Type B pancreatic cell (in vitro differentiated cells): ENCODE results near the gene GATA3. TPM values are rescaled to one million over a fixed set of nuclear protein-coding genes. Genes with fewer than 3 reads are reported as not detected.

Source experiments
- DNase-seq: peaks from one replicate; pipeline ENCODE4 v3.0.0; 2021; ENCODE audit warnings: mixed read lengths; ENCODE audit not compliant: unreplicated experiment; ENCODE audit errors: extremely low spot score
- H3K27ac Mint-ChIP-seq: 2 replicates; pipeline ENCODE4 v1.8.0; 2021; ENCODE audit warnings: mild to moderate bottlenecking, mixed read lengths
- H3K27me3 Mint-ChIP-seq: 2 replicates; pipeline ENCODE4 v1.8.0; 2021; ENCODE audit warnings: mixed read lengths
- H3K36me3 Mint-ChIP-seq: 2 replicates; pipeline ENCODE4 v1.8.0; 2021; ENCODE audit warnings: mixed read lengths
- H3K4me1 Mint-ChIP-seq: one replicate; pipeline ENCODE4 v1.8.0; 2021; ENCODE audit warnings: mixed read lengths; ENCODE audit not compliant: unreplicated experiment
- H3K4me3 Mint-ChIP-seq: 2 replicates; pipeline ENCODE4 v1.8.0; 2021; ENCODE audit warnings: mild to moderate bottlenecking, mixed read lengths
- H3K9me3 Mint-ChIP-seq: 2 replicates; pipeline ENCODE4 v1.8.0; 2021; ENCODE audit warnings: mixed read lengths
- CTCF ChIP-seq: fragments of 200-600 bp; sonication (generic); conservative IDR thresholded peaks from 2 replicates; pipeline ENCODE4 v1.5.0; 2021; ENCODE audit warnings: antibody characterized with exemption, mild to moderate bottlenecking
- total RNA-seq: library from RNA; stranded (reverse); gene quantifications from 2 replicates; pipeline ENCODE4 v1.2.1, GENCODE V29; 2021; ENCODE audit warnings: low replicate concordance

GATA3 gene
- total RNA-seq, 1 donor from 2014 or later, result 18.5 TPM

- H3K36me3 Mint-ChIP-seq, result no peaks in the 10 kb centered on the region
- H3K27me3 Mint-ChIP-seq, result peaks cover 11% of the 10 kb centered on the region
- no peaks in the 10 kb centered on the region for H3K9me3 Mint-ChIP-seq
- H3K4me3 Mint-ChIP-seq, result no peak overlapping the region
- H3K4me1 Mint-ChIP-seq, result peaks cover 7% of the 10 kb centered on the region
- H3K27ac Mint-ChIP-seq, result no peak overlapping the region
- DNase-seq, result no peak
- TF ChIP-seq CTCF, result no peak
Measured at GRCh38 chr10:8104005-8104404, 49.5 kb downstream of the GATA3 start.

DNA sequence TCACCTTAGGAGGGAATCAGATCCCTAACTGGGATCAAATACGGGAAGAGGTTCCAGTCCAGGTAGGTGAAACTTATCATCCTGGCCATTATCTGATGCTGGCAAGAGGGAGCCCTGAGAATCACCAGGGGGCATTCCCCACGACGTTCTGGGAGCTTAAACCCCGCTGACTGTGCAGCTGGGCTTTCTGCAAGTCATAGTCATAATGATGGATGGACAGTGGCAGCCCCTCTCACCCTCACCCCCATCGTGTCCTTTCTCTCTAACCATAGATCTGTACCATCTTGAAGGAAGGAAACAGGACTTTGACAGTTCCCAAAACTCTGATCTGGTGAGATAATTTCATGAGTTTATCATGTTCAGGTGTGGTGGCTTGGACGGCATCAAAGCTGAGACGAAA, 50.2 kb downstream of the GATA3 start:
- no peak for DNase-seq
- H3K27me3 Mint-ChIP-seq, result peaks cover 11% of the 10 kb centered on the region

DNA sequence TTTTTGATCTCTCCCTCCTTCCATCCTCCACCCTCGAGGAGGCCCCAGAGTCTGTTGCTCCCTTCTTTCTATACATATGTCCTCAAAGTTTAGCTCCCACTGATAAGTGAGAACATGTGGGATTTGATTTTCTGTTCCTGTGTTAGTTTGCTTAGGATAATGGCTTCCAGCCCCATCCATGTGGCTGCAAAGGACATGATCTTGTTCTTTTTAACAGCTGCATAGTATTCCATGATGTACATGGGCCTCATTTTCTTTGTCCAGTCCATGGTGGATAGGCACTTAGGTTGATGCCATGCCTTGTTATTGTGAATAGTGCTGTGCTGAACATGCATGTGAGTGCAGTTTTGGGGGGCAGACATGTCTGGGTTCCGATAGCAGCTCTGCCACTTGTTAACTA, 51.4 kb downstream of the GATA3 start:
- Mint-ChIP-seq H3K27me3 (peaks cover 11% of the 10 kb centered on the region), H3K4me1 (peaks cover 7% of the 10 kb centered on the region), H3K4me3 (no peak overlapping the region), H3K36me3 (no peaks in the 10 kb centered on the region), H3K9me3 (no peaks in the 10 kb centered on the region), H3K27ac (no peak overlapping the region)
- no peak for DNase-seq
- no peak for TF ChIP-seq CTCF

More for the DNA sequence above, 50.2 kb downstream of the GATA3 start:
- Mint-ChIP-seq H3K36me3 (no peaks in the 10 kb centered on the region), H3K27ac (no peak overlapping the region), H3K4me3 (no peak overlapping the region), H3K4me1 (peaks cover 7% of the 10 kb centered on the region), H3K9me3 (no peaks in the 10 kb centered on the region)
- no peak for TF ChIP-seq CTCF

DNA sequence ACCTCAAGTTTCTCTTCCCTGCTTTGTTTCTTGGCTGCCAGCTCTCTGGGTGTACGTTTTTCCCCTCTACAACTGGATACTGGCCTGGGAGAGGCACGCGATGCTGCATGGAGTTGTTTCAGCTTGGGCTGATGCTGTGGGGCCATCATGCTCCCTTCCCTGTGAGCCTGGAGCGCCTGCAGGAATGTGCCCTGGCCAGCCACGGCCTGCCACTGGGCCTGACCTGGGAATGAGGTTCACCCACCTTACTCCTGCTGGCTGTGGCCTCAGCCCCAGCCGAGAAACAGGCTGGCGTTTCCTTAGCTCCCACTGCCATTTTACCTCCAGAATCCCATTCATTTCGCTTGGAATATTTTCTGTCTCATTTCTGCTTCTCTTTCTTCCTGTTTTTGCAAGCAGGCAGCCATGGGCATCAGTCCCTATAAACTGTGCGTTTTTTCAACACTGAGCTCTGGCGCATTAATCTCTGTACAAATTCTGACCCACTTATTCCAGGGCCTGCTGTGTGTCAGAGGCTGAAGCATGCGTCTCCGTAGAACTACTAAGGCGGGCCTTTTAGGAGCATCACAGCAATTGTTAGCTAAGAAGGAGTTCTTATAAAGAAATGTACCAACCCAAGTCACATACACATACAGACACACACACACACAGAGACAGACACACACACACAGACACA, 57.9 kb downstream of the GATA3 start:
- H3K36me3 Mint-ChIP-seq, result no peaks in the 10 kb centered on the region
- DNase-seq, result no peak

DNA sequence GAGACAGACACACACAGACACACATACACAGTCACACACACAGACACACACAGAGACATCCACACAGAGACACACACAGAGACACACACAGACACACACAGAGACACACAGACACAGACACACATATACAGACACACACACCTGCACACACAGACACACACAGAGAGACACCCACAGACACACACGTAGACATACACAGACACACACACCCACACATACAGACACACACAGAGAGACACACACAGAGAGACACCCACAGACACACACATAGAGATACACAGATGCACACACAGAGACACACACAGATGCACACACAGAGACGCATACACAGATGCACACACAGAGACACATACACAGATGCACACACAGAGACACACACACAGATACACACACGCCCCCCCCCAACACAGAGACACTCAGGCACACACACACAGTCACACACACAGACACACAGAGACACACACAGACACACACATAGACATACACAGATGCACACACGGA, 58.5 kb downstream of the GATA3 start:
- Mint-ChIP-seq H3K36me3 (no peaks in the 10 kb centered on the region), H3K27me3 (no peaks in the 10 kb centered on the region), H3K4me1 (peaks cover 7% of the 10 kb centered on the region), H3K27ac (no peak overlapping the region), H3K4me3 (no peak overlapping the region), H3K9me3 (no peaks in the 10 kb centered on the region)
- no peak for DNase-seq
- TF ChIP-seq CTCF, result no peak

More for the DNA sequence above, 57.9 kb downstream of the GATA3 start:
- peaks cover 7% of the 10 kb centered on the region for H3K4me1 Mint-ChIP-seq
- no peaks in the 10 kb centered on the region for H3K9me3 Mint-ChIP-seq
- TF ChIP-seq CTCF, result no peak
- no peaks in the 10 kb centered on the region for H3K27me3 Mint-ChIP-seq
- H3K4me3 Mint-ChIP-seq, result no peak overlapping the region
- no peak overlapping the region for H3K27ac Mint-ChIP-seq
